Measurements from ENCODE around the gene TCTN1.
A peak's percentile ranks its signal among the peaks of the same experiment; 100 is the strongest.

TCTN1 gene

DNA sequence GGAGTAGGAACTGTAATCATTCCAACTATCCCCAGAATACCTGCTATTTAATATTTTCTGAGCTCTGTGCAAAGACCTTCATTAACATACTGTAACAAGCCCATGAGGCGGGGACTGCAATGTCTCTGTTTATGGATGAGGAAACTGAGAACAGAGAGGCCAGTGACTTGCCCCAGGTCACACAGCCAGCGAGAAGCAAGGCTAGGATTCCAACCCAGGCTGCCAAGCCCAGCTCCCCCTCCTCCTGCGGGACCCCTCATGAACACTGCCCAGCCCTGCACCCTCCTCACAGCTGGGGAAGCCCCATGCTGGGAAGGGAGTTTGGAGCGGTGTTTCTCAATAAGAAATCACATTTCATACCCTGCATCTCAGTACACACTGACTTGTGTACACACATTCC lies 64.1 kb downstream of the TCTN1 start:
- no peak overlapping the region for H3K23ac ChIP-seq (ENCODE audit: low read depth, low read length, poor library complexity)
- H3K27ac ChIP-seq (replicated peaks; ENCODE audit: low read length), result no peak overlapping the region
- H4K8ac ChIP-seq (ENCODE audit: low read depth, low read length), result no peak overlapping the region
- H2BK5ac ChIP-seq (ENCODE audit: low read length), result no peak overlapping the region
- no peak for DNase-seq (ENCODE audit: low spot score)
- no peak overlapping the region for H2BK120ac ChIP-seq (ENCODE audit: low read depth, low read length)
- no CpG with 5 or more reads among the region's 4 CpGs for WGBS, 2 donors (ENCODE audit: extremely low coverage in 2 of 2, insufficient read length in 2 of 2, insufficient replicate concordance in 1 of 2)
- no peak overlapping the region for H2BK15ac ChIP-seq (ENCODE audit: low read length)
- H3K9ac ChIP-seq (ENCODE audit: low read depth, low read length, poor library complexity), result no peak overlapping the region
- no peaks in the 10 kb centered on the region for H3K9me3 ChIP-seq (replicated peaks in 1 of 2; ENCODE audit: control insufficient read depth in 2 of 2, insufficient read depth in 1 of 2, low read depth in 1 of 2, low read length in 2 of 2)
- no peaks in the 10 kb centered on the region for H3K79me1 ChIP-seq (ENCODE audit: low read depth, low read length)
- H2BK12ac ChIP-seq (ENCODE audit: low read length), result no peak overlapping the region
- no peak overlapping the region for H2AFZ ChIP-seq (ENCODE audit: low read length)
- no peak overlapping the region for H3K4me2 ChIP-seq (ENCODE audit: insufficient read depth, low read length, poor library complexity, severe bottlenecking)
- peak overlapping the region; percentile 24 for H2AK5ac ChIP-seq (ENCODE audit: low read depth, low read length)
- no peak overlapping the region for H3K4me3 ChIP-seq (ENCODE audit: low read length in 2 of 2)
- no peak overlapping the region for H3K18ac ChIP-seq (ENCODE audit: low read length)
- no peak overlapping the region for H3K14ac ChIP-seq (ENCODE audit: low read length)
- no peak overlapping the region for H3K4ac ChIP-seq (ENCODE audit: low read length)
- no peak overlapping the region for H4K91ac ChIP-seq (ENCODE audit: low read depth, low read length, poor library complexity)
- H3K36me3 ChIP-seq (replicated peaks in 1 of 2; ENCODE audit: control insufficient read depth in 2 of 2, insufficient read depth in 2 of 2, low read length in 2 of 2), result no peaks in the 10 kb centered on the region
- peaks cover 0 to 2% of the 10 kb centered on the region in 2 donors for H3K4me1 ChIP-seq (ENCODE audit: control insufficient read depth in 2 of 2, insufficient read depth in 1 of 2, low read depth in 1 of 2, low read length in 2 of 2)
- H3K27me3 ChIP-seq (ENCODE audit: control insufficient read depth in 3 of 3, insufficient read depth in 3 of 3, low read depth in 1 of 3, low read length in 3 of 3), result peaks cover 0 to 3% (median 0%) of the 10 kb centered on the region in 3 experiments

DNA sequence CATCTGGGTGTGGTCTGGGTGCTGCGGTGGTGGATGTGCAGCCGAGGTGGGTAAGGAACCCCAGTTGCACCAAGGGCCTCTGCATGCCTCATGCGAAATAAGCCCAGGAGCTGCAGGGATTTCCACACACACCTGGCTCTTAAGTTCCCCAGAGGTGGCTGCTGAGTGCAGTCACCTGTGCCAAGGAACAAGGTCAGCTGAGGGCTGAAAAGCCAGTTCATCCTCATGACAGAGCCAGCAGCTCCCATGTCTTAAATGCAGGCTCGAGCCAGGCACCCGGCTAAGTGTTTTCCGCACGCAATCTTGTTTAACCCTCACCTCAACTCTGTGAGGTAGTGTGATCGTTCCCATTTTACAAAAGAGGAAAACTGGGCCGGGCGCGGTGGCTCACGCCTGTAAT lies 65.3 kb downstream of the TCTN1 start:
- H2BK12ac ChIP-seq (ENCODE audit: low read length), result no peak overlapping the region

DNA sequence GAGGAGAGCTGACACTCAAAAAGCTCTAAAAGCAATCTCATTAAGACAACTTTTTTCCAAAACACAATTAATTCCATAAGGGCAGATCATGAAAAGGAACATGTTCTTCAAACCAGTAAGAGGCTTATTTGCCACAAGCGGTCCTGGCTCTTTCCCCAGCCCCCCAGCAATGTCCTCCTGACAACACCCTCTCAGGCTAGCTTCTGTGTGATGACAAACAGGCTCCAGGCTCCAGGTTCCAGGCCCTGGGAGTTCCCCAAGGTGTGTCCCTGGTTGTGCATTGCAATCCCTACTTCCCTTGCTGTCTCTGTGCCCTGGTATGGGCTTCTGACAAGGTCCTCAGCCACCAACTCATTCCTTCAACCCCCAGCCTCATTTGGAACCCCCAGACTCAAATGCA lies 66.1 kb downstream of the TCTN1 start:
- Histone ChIP-seq H2BK12ac (ENCODE audit: low read length) (no peak overlapping the region), H3K23ac (ENCODE audit: low read depth, low read length, poor library complexity) (no peak overlapping the region), H3K4me1 (ENCODE audit: control insufficient read depth in 2 of 2, insufficient read depth in 1 of 2, low read depth in 1 of 2, low read length in 2 of 2) (peaks cover 0 to 2% of the 10 kb centered on the region in 2 donors), H2BK5ac (ENCODE audit: low read length) (no peak overlapping the region), H3K4me3 (ENCODE audit: low read length in 2 of 2) (no peak overlapping the region), H3K18ac (ENCODE audit: low read length) (no peak overlapping the region), H3K79me1 (ENCODE audit: low read depth, low read length) (no peaks in the 10 kb centered on the region), H3K9ac (ENCODE audit: low read depth, low read length, poor library complexity) (no peak overlapping the region), H3K36me3 (replicated peaks in 1 of 2; ENCODE audit: control insufficient read depth in 2 of 2, insufficient read depth in 2 of 2, low read length in 2 of 2) (no peaks in the 10 kb centered on the region), H2BK15ac (ENCODE audit: low read length) (no peak overlapping the region), H2BK120ac (ENCODE audit: low read depth, low read length) (no peak overlapping the region), H2AK5ac (ENCODE audit: low read depth, low read length) (no peak overlapping the region), H3K14ac (ENCODE audit: low read length) (no peak overlapping the region), H3K27ac (replicated peaks; ENCODE audit: low read length) (no peak overlapping the region), H3K4me2 (ENCODE audit: insufficient read depth, low read length, poor library complexity, severe bottlenecking) (no peak overlapping the region), H2AFZ (ENCODE audit: low read length) (no peak overlapping the region), H3K27me3 (ENCODE audit: control insufficient read depth in 3 of 3, insufficient read depth in 3 of 3, low read depth in 1 of 3, low read length in 3 of 3) (peaks cover 0 to 9% (median 0%) of the 10 kb centered on the region in 3 experiments), H3K9me3 (replicated peaks in 1 of 2; ENCODE audit: control insufficient read depth in 2 of 2, insufficient read depth in 1 of 2, low read depth in 1 of 2, low read length in 2 of 2) (peaks cover 0 to 3% of the 10 kb centered on the region in 2 donors), H4K91ac (ENCODE audit: low read depth, low read length, poor library complexity) (no peak overlapping the region), H4K8ac (ENCODE audit: low read depth, low read length) (no peak overlapping the region), H3K4ac (ENCODE audit: low read length) (no peak overlapping the region)
- no peak for DNase-seq (ENCODE audit: low spot score)
- WGBS, 2 donors (ENCODE audit: extremely low coverage in 2 of 2, insufficient read length in 2 of 2, insufficient replicate concordance in 1 of 2), result no CpG with 5 or more reads among the region's 1 CpG

More for the DNA sequence above, 65.3 kb downstream of the TCTN1 start:
- Histone ChIP-seq H4K8ac (ENCODE audit: low read depth, low read length) (no peak overlapping the region), H2BK5ac (ENCODE audit: low read length) (no peak overlapping the region), H3K27me3 (ENCODE audit: control insufficient read depth in 3 of 3, insufficient read depth in 3 of 3, low read depth in 1 of 3, low read length in 3 of 3) (peaks cover 0 to 3% (median 0%) of the 10 kb centered on the region in 3 experiments), H3K79me1 (ENCODE audit: low read depth, low read length) (no peaks in the 10 kb centered on the region), H3K4me2 (ENCODE audit: insufficient read depth, low read length, poor library complexity, severe bottlenecking) (no peak overlapping the region), H3K14ac (ENCODE audit: low read length) (no peak overlapping the region), H2AK5ac (ENCODE audit: low read depth, low read length) (no peak overlapping the region), H4K91ac (ENCODE audit: low read depth, low read length, poor library complexity) (no peak overlapping the region), H2BK120ac (ENCODE audit: low read depth, low read length) (no peak overlapping the region), H3K23ac (ENCODE audit: low read depth, low read length, poor library complexity) (no peak overlapping the region), H3K9ac (ENCODE audit: low read depth, low read length, poor library complexity) (no peak overlapping the region), H3K4me1 (ENCODE audit: control insufficient read depth in 2 of 2, insufficient read depth in 1 of 2, low read depth in 1 of 2, low read length in 2 of 2) (peaks cover 0 to 2% of the 10 kb centered on the region in 2 donors), H3K4ac (ENCODE audit: low read length) (no peak overlapping the region), H3K36me3 (replicated peaks in 1 of 2; ENCODE audit: control insufficient read depth in 2 of 2, insufficient read depth in 2 of 2, low read length in 2 of 2) (no peaks in the 10 kb centered on the region), H3K9me3 (replicated peaks in 1 of 2; ENCODE audit: control insufficient read depth in 2 of 2, insufficient read depth in 1 of 2, low read depth in 1 of 2, low read length in 2 of 2) (no peaks in the 10 kb centered on the region), H3K18ac (ENCODE audit: low read length) (no peak overlapping the region), H3K4me3 (ENCODE audit: low read length in 2 of 2) (peak overlapping the region in 1 of 2 donors; percentile 6), H3K27ac (replicated peaks; ENCODE audit: low read length) (no peak overlapping the region), H2BK15ac (ENCODE audit: low read length) (no peak overlapping the region), H2AFZ (ENCODE audit: low read length) (no peak overlapping the region)
- WGBS, 2 donors (ENCODE audit: extremely low coverage in 2 of 2, insufficient read length in 2 of 2, insufficient replicate concordance in 1 of 2), result no CpG with 5 or more reads among the region's 12 CpGs
- no peak for DNase-seq (ENCODE audit: low spot score)

DNA sequence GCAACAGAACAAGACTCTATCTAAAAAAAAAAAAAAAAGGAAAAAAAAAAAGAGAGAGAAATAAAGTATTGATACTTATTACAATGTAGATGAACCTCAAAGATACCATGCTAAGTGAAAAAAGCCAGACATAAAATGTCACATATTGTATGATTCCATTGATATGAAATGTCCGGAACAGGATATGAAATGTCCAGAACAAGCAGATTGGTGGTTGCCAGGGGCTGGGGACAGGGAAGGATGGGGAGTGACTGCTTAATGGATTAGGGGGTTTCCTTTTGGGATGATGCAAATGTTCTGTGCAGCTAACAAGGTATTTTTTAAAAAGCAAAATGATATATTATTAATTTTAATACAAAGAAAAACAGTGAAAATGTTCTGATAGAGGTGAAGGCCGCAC lies 70.0 kb downstream of the TCTN1 start:
- H3K27ac ChIP-seq (replicated peaks; ENCODE audit: low read length), result no peak overlapping the region
- H3K14ac ChIP-seq (ENCODE audit: low read length), result no peak overlapping the region
- no peak overlapping the region for H2AFZ ChIP-seq (ENCODE audit: low read length)
- H2AK5ac ChIP-seq (ENCODE audit: low read depth, low read length), result no peak overlapping the region
- H3K36me3 ChIP-seq (replicated peaks in 1 of 2; ENCODE audit: control insufficient read depth in 2 of 2, insufficient read depth in 2 of 2, low read length in 2 of 2), result no peaks in the 10 kb centered on the region
- no peak overlapping the region for H4K91ac ChIP-seq (ENCODE audit: low read depth, low read length, poor library complexity)
- no CpG with 5 or more reads among the region's 2 CpGs for WGBS, 2 donors (ENCODE audit: extremely low coverage in 2 of 2, insufficient read length in 2 of 2, insufficient replicate concordance in 1 of 2)
- H4K8ac ChIP-seq (ENCODE audit: low read depth, low read length), result no peak overlapping the region
- DNase-seq (ENCODE audit: low spot score), result no peak
- no peak overlapping the region for H3K4me2 ChIP-seq (ENCODE audit: insufficient read depth, low read length, poor library complexity, severe bottlenecking)
- H2BK5ac ChIP-seq (ENCODE audit: low read length), result no peak overlapping the region
- no peak overlapping the region for H3K4ac ChIP-seq (ENCODE audit: low read length)
- H3K23ac ChIP-seq (ENCODE audit: low read depth, low read length, poor library complexity), result no peak overlapping the region
- H2BK12ac ChIP-seq (ENCODE audit: low read length), result no peak overlapping the region
- H3K18ac ChIP-seq (ENCODE audit: low read length), result no peak overlapping the region
- H3K27me3 ChIP-seq (ENCODE audit: control insufficient read depth in 3 of 3, insufficient read depth in 3 of 3, low read depth in 1 of 3, low read length in 3 of 3), result peaks cover 0 to 46% (median 10%) of the 10 kb centered on the region in 3 experiments
- no peak overlapping the region for H2BK120ac ChIP-seq (ENCODE audit: low read depth, low read length)
- no peaks in the 10 kb centered on the region for H3K79me1 ChIP-seq (ENCODE audit: low read depth, low read length)
- no peak overlapping the region for H2BK15ac ChIP-seq (ENCODE audit: low read length)
- H3K4me1 ChIP-seq (ENCODE audit: control insufficient read depth in 2 of 2, insufficient read depth in 1 of 2, low read depth in 1 of 2, low read length in 2 of 2), result peaks cover 0 to 4% of the 10 kb centered on the region in 2 donors
- no peak overlapping the region for H3K9ac ChIP-seq (ENCODE audit: low read depth, low read length, poor library complexity)
- no peak overlapping the region for H3K4me3 ChIP-seq (ENCODE audit: low read length in 2 of 2)
- H3K9me3 ChIP-seq (replicated peaks in 1 of 2; ENCODE audit: control insufficient read depth in 2 of 2, insufficient read depth in 1 of 2, low read depth in 1 of 2, low read length in 2 of 2), result peaks cover 0 to 4% of the 10 kb centered on the region in 2 donors

Data from neuronal stem cell (in vitro differentiated cells).